HepG2 (cell line): ENCODE measurements around the gene GTF2I.
"Not testable (repeated sequence)": the region's sequence is repeated elsewhere in the genome, so short reads cannot be mapped to it uniquely, and the experiment has no call there.

Source experiments
- MED1 ChIP-seq: sonication (generic); formaldehyde crosslinking; IDR thresholded peaks from 2 replicates; pipeline ENCODE4 v1.4.0; 2020; ENCODE audit warnings: missing genetic modification reagents
- RAD21 ChIP-seq: fragments of 450-650 bp; formaldehyde crosslinking; IDR thresholded peaks from 2 replicates; pipeline ENCODE4 v1.5.0; 2020; ENCODE audit warnings: mild to moderate bottlenecking
- ZNF207 ChIP-seq: fragments of 450-650 bp; IDR thresholded peaks from 2 replicates; pipeline ENCODE4 v1.6.1; 2016; ENCODE audit warnings: antibody characterized with exemption, borderline replicate concordance

DNA sequence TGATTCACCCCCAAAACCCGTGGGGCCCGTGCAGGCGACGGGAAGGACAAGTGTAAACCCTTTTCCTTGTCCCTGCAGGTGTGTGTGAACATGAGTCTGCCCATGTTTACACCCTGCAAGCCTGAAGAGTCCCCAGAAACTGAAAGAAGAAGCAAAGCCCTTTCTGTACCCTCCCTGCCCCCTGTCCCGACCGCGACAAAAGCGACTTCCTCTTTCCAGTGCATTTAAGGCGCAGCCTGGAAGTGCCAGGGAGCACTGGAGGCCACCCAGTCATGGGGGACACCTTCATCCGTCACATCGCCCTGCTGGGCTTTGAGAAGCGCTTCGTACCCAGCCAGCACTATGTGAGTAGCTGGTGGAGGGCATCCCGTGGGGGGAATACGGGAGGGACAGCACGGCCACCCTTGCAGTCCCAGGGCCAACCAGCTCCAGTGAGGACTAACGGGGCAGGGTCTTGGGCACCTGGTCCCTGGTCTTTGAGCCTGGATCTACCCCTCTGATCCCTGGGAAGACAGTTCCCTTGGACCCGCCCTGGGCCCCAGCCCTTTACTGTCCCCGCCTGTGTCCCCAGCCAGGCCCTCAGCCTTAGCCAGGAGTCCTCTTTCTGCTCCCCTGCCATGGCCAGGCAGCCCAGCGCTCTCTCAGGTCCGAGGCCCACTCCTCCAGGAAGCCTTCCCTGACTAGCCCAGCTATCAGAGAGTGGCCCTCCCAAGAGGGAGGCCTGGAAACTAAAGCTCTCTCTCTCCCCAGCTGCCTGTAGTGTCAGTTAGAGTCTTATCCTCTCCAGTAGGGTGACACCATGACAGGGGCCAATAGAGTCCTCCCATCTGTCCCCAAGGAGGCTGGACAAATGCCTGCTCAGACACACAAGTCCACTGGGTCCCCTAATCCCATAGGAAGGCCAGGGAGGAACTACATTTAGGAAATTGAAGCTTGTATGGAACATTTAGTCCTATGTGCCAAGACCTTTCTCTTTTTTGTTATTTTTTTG, 116.5 kb downstream of the GTF2I start, which contains the start of gene NCF1:
- TF ChIP-seq RAD21 (CRISPR knock-in tag); MED1 (CRISPR knock-in tag); ZNF207: not testable (repeated sequence)
